DMS53 treated with DMSO at 0.1 percent for 48 hours (cell line): ENCODE data around the gene ANKRD66.

Experiments
- DNase-seq: peaks from one replicate; lab custom pipeline; 2025; ENCODE audit not compliant: unreplicated experiment; lab: John Stamatoyannopoulos, UW

Gene ANKRD66

GRCh38 chr6:46789434-46790354, 43.0 kb downstream of the ANKRD66 start:
- DNase-seq, result no peak

GRCh38 chr6:46790355-46790874, 43.7 kb downstream of the ANKRD66 start:
- DNase-seq, result no peak

GRCh38 chr6:46792635-46793034, 45.9 kb downstream of the ANKRD66 start:
- DNase-seq, result no peak

- no peak for DNase-seq
Measured at GRCh38 chr6:46793138-46793537, 46.4 kb downstream of the ANKRD66 start, which contains the start of gene MEP1A. TSS of gene MEP1A (plus strand) at chr6:46793389. CDS start at chr6:46793399, 10 bp downstream.

GRCh38 chr6:46794068-46794467, 47.3 kb downstream of the ANKRD66 start:
- no peak for DNase-seq

- DNase-seq, result no peak
Measured at GRCh38 chr6:46795816-46796215, 49.1 kb downstream of the ANKRD66 start.

GRCh38 chr6:46796848-46797580, 50.3 kb downstream of the ANKRD66 start:
- DNase-seq, result no peak

- DNase-seq, result no peak
Measured at GRCh38 chr6:46799657-46800056, 52.9 kb downstream of the ANKRD66 start.

- no peak for DNase-seq
Measured at GRCh38 chr6:46808806-46809205, 62.1 kb downstream of the ANKRD66 start.
